Stimulated activated CD4-positive, alpha-beta T cell treated with anti-CD3 and anti-CD28 coated beads, Interleukin-1b, Interleukin-23, amount 100 ng/mL, for 48 hours (primary cell): ENCODE measurements around the gene CNTLN.
"Not testable (repeated sequence)": the region's sequence is repeated elsewhere in the genome, so short reads cannot be mapped to it uniquely, and the experiment has no call there.

Source experiments
- DNase-seq: peaks from one replicate; pipeline ENCODE4 v3.0.0-alpha.2; 2020

The CNTLN gene

DNA sequence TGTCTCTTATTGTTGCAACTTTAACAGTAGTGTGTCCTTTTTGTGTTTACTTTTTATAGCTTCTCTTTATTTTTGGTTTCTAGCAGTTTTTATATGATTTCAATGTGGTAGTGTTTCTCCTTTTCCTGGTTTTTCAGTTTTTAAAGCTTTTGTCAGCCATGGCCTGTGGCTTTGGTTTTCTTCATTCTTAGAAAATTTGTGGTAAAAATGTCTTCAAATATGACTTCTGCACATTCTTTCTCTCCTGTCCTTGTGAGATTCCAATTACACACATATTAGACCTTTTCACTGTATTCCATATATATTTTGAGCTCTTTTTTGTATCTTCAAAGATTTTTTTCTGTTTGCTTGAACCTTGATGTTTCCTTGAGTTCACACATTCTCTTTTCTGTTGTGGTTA lies 180.5 kb downstream of the CNTLN start:
- DNase-seq = no peak

DNA sequence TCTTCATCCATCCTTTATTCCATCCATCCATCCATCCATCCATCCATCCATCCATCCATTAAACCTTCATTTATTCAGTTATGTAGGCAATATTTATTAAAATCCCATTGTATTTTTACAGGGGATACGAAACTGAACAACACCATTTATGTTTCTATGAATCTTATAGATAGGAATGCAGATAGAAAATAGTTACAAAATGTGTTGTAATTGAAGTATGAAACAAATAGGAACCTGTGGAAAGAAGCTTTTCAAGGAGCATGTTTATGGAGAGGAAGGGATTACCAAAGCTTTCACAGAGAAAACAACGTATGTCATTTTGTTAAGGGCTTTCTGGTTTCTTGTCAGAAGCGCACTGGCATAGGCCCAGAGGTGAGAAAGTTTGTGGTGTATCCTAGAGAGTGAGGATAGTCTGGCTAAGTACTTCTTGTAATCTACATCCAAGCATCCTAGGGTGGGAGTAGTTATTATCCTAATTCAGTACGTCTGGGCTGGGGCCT lies 184.0 kb downstream of the CNTLN start:
- DNase-seq = no peak

DNA sequence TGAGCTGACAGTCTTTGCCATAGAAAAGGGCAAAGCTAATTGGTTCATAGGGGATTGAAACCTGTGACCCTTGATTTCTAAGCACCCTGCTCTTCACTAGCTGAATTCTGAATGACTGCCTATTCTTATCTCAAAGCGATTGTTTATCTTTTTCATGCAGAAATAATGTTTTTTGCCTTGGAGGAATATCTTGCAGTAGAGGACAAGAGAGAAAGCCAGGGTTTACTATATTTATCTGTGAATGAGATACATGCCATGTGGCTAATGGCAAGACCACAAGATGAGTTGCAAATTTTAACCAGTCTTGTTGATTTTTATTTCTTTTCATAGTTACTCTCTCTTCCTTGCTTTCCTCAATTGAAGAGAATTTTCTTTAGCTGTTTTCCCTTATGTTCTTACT lies 185.0 kb downstream of the CNTLN start:
- no peak for DNase-seq

DNA sequence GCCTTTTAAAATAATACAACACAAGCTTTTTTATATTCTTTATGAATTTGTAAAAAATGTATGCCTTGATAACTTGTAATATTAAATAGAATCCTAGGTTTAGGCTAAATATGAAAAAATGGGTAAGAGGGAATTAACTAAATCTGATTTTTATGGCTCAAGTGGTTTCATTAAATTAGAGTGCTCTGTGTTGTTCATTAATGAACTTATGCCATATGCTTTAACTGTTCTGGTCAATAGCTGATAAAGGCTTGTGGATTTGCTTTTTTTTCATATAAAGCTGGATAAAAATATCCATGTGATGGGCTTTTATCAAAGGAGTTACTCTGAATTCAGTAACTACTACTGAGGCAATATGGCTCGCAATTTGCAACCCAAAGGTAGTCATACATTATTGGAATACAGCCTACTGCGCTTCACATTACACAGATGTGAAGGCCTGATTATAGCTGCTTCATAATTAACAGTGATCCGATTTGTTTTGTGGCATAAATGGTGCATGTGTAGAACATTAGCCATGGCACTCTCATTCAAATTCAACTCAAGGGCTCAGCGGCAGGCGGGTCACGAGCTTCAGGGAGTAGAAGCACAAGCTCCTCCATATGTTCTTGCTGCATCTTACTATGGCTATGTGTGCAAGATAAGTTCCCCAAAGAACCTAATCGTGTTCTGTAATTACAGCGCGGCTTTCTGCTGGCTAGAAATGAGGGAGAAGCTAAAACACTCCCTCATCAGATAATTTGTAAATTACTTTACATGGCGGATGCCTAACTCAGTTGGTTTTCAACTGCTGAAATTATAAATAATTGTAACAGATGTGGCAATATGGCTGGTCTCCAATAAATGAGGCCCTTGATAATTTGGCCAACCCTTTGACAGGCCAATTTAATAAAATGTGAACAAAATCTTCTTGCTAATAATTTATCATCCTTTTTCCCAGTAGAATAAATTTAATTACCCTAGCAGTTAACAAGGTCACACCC lies 188.3 kb downstream of the CNTLN start:
- DNase-seq = no peak

DNA sequence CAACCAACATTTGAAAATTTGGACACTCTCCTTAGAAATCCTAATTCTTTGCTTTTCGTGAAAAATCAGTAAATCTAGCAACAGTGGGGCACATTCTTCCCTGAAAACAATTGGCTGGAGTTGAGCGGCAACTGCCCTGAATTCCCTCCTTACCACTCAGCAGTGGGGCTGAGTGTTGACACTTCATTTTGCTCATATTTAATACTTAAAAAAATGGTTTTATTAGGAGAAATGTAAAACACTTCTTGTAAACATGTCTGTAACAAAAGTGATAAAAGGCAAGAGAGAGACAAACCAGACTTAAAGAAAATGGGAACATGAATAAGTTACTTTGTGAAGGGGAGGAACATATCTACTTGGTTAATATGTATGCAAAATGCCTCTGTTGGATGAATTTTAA lies 193.5 kb downstream of the CNTLN start:
- DNase-seq = no peak

DNA sequence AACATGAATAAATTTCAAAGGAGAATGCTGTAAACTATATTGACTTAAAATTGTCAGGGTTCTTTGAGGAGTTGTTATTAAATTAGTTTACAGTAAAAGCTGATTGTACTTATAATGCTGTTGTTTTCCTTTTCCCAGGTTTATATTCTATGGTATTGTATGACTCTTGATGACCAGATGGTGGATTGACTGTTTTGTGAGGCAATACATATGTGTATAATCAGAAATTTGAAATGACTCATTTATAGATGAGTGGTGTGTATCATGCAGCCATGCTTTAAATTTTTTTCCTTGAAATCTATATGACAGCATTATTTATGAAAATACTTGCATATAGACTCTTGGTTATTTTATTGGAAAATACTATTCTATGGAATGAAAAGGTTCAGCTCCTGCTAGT lies 195.3 kb downstream of the CNTLN start:
- DNase-seq = no peak

DNA sequence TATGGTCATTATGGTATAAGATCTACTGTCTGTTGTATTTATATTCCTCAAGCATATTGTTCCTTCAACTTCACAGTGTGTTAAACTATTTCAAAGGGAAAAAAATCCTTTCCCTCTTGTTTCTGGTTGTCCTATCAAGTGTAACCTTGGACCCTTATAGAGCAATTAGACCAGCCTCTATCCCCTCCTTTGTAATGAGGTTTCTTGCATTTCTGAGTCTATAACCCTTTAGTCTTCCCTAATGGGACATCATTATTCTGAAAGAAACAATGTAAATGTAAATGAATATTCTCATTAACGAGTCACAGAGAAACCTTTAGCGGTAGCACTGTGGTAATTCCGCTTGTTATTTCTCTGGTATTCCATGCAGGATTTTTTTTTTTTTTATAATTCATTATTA lies 197.3 kb downstream of the CNTLN start:
- no peak for DNase-seq

DNA sequence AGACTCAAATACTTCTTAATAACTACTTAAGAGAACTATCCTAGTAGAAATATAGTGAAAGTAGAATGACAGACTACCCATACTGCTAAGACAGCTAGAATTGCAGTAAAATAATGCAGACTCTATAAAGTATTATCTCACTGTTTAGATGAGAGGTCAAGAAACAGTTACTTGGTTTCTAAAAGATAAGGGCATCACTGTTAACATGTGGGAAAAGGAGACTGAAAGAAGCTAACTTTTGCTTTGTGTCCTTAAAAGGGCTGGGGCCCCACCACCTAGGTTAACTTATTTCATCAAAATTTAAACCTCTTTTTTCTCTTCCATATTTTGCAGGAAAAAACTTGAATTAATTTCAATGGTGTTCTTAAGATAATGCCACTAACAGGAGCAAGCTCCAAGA lies 204.3 kb downstream of the CNTLN start:
- no peak for DNase-seq

DNA sequence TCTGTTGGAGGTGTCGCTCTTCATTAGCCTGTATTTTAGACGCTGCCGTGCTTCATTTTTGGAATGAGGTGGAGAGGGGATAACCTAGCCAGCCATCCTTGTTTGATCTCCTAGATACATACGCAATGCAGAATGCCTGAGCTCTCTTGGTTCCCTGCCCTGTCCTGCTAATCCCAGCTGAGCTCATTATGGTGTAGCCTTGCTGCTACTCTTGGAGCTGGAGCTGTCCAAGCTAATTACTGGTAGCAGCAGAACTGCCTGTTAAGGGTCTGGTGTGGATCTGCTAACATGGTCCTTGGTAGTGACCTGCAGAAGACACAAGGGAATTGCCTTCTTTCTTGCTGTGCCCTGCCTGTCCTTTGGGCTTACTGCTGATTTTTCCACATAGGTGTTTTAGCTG lies 207.9 kb downstream of the CNTLN start:
- no peak for DNase-seq

DNA sequence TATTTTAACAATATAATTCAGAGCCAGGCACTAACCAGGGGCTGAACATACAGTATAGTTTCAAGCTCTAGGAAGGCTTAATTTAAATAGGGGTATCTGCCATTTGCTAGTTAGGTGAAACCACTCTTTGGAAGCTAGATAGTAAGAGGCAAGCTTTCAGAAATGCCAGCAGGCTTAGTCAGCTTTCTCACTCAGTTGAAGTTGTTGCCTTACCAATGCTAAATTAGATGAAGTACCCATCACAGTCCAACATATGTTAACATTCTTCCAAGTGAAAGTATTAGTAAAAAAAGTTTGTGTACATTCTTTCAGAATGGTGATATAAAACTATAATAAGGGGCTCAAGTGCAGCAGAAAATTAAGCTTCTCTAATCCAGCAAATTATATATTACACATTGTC lies 215.0 kb downstream of the CNTLN start:
- no peak for DNase-seq

DNA sequence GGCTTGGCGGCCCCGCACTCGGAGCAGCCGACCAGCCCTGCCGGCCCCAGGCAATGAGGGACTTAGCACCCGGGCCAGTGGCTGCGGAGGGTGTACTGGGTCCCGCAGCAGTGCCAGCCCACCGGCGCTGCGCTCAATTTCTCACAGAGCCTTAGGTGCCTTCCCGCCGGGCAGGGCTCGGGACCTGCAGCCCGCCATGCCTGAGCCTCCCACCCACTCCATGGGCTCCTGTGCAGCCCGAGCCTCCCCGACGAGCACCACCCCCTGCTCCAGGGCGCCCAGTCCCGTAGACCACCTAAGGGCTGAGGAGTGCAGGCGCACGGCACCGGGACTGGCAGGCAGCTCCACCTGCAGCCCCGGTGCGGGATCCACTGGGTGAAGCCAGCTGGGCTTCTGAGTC lies 219.2 kb downstream of the CNTLN start:
- DNase-seq = not testable (repeated sequence)

DNA sequence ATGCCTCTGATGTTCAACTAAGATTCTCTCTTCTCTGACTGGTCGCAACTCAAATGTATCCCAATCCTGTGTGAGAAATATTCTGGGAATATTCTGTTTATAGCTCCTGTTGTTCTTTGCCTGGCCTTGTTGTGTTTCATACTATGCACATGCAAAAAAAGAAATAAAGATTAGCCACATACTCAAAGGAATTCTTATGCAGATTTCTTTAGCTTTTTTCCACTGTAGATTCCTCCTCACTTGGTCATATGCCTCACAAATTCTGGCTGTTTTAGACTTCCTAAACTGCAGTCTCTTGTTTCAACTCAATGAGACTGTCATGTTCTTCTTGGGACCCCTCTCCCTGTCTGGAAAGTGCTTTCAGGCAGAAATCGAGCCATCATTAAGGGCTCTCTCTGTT lies 226.5 kb downstream of the CNTLN start:
- DNase-seq = no peak

DNA sequence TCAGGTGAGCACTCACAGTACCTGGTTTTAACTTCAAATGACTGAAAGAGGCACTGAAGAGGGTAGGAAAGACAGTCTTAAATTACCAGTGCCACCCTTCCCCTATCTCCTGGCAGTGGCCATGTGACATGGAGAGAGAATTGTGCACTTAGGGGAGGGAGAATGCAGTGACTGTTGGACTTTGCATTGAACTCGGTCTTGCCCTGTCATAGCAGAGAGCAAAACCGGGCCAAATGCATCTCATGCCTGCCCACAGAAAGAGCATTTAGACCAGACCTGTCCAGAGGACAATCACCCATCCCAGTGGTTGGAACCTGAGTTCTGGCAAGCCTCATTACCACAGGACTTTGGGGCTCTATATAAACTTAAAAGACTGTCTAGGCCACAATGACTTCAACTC lies 232.2 kb downstream of the CNTLN start:
- DNase-seq = no peak

DNA sequence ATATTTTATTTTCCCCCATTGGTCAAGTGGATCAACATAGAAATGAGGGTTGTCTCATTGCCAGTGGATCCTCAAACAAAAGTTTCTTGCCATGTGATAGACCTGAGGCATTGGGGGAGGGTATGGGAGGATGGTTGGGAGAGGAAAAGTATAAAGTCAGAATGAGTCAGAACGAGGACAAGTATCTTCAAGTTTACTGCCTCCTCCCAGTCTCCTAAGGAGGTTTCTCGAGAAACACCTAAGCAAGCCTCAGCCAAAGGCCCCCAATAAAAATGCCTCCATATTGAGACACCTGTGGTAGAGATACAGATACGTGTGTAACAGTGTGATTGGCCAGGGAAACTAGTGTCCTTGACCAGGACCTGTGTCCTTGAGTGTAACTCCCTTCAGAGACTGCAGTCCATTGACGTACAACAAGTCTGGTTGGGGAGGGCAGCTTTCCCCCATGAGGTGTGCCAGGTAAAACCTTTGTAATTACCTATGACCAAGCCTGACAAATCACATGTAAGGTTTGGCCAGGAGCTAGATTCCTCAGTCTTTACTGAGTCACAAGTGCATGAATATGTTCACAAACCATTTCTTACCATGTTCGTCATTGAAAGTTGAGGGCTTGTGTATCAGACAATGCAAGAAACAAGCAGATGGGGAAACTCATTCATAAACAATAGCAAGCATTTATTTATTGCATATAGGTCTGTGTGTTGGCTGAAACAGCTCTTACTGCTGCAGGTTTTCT lies 245.5 kb downstream of the CNTLN start:
- no peak for DNase-seq

DNA sequence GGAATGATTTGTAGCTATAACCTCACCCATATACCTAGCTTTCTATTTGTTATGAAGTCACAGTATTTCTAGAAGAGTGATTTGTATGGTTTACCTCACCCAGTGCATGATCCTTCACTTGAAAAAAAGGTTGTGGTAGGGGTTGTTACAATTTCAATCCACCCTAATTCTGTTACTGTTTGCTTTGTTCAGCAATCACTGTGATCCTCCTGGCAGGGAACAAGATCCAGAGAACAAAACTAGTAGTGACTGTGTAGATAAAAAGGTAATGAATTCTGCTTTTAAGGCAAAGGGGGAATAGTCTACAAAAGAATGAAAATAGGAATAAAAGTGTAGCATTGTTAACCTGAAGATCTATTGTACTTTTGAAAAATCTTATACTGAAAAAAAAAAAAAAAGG lies 252.7 kb downstream of the CNTLN start:
- DNase-seq = no peak

DNA sequence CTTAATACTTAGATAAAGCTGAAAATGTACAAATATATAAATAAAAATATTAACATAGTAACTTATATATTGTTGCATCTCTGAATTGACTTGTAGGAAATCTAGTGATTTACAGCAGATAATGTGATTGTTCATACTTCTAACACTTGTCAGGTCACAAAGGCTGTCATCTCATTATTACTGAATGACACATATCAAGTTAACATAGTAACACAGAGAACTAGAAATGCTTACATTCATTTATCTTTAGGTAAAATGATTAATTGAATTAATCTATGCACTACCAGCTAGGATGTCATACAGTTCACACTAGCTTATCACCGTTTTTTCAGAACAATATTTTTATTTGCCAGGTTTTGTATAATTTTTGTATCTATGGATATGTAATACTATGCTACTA lies 254.2 kb downstream of the CNTLN start:
- no peak for DNase-seq

DNA sequence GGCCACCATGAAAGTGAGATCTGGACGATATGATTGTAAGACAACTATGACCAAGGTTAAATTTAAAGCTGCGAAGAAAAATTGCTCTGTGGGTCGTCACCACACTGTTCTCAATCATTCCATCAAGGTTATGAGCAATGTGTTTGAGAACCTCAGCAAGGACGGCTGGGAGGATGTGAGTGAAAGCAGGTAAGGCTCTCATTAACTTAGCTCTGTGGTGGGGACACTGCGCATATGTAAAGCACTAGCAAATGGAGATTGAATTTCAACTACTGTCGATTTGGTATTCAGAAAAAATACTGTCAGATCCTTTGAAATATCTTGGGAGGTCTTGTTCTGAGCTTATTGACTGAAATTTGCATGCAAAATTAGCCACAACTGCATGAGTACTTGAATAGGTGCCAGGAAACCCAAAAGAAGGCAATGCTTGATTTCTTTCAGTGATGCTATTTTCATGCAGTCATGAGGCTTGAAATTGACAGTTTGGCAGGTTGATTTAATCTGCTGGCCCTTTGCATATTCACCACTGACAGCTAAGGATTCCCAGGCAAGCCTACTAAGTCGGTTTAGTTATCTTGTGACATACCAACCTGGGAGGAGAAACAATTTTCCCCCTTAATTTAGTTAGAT lies 260.2 kb downstream of the CNTLN start:
- DNase-seq = no peak

DNA sequence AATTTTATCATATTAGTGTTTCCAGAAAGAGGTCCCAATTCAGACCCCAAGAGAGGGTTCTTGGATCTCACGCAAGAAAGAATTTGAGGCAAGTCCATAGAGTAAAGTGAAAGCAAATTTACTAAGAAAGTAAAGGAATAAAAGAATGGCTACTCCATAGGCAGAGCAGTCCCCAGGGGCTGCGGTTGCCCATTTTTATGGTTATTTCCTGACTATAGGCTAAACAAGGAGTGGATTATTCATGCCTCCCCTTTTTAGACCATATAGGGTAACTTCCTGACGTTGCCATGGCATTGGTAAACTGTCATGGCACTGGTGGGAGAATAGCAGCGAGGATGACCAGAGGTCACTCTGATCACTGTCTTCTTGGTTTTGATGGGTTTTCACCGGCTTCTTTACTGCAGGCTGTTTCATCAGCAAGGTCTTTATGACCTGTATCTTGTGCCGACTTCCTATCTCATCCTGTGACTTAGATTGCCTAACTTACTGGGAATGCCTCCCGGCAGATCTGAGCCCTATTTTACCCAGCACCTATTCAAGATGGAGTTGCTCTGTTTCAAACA lies 262.4 kb downstream of the CNTLN start:
- DNase-seq = not testable (repeated sequence)

DNA sequence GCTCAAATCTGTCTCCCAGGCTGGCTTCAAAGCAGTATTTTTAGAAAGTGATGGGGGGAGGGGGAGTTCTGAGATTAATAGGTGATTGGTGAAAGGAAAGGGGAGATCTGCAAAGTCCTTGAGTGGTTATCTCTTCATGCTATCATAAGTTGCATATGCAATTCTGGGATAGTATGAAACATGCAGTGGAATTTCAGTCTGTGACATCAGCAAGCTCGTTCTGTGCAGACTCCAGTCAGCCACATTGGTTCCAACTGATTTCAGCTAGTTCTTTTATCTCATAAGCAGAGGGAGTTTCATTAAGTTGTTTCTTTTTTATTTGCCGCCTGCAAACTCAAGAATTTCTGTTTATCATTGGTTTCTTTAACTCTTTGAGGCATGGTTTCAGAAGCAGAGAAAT lies 263.5 kb downstream of the CNTLN start:
- no peak for DNase-seq

DNA sequence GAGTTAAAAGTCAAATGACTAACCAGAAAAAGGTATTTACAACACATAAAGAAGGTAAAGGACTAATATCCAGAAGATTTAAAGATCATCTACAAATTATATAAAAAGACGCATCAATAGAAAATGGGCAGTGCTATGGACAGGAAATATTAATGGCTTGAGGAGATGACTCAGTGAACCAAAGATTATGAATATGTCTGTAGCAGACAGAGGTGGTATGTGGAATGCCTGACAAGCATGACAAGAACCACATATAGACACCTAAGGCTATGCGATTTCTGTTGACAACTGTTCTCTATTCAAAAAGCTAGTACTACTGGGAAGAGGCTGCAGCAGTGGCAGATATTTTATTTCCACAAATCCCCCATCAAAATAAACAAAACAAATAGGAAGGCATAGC lies 267.0 kb downstream of the CNTLN start:
- no peak for DNase-seq

DNA sequence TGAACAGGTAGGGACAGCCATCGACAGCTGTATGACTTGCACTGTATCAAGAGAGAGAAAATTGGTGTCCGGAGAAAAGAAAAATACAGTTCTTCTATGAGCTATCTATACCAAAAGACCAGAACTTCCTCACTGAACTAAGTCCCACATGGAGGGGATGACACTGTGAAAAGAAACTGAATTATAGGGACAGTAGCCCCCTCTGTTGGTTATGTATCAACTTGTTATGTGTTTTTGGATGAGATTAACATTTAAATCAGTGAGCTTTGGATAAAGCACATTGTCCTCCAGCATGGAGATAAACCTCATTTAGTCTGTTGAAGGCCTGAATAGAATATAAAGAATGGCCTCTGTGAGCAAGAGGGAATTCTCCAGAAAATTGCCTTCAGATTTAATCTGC lies 267.5 kb downstream of the CNTLN start:
- no peak for DNase-seq

DNA sequence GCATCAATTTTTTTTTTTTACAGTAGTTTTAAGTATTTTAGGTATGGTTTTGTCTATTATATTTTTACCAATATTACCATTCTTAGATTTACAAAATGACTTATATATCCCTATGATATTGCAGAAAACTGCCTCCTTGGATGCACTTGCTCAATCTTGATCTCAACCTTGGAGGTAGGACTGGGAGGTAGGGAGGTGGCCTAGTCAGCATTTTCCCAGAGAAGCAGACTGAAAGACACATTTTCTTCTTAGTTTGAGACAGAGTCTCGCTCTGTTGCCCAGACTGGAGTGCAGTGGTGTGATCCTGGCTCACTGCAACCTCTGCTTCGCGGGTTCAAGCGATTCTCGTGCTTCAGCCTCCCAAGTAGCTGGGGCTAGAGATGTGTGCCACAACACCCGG lies 268.7 kb downstream of the CNTLN start:
- no peak for DNase-seq

DNA sequence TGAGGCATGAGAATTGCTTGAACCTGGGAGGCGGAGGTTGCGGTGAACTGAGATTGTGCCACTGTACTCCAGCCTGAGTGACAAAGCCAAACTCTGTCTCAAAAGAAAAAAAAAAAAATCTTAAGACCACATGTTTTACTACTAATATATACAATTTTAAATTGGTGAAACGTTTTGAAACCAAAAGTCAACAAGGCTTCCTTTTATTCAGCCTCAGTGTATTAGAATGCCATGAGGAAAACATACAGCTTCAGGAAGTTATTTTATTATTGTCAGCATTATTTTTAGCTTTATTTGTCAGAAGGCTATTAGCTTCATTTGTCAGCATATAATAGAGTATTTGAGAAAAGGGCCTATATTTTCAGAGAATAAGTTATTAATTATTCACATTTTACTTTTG lies 280.1 kb downstream of the CNTLN start:
- no peak for DNase-seq
